Measurements from ENCODE around the gene ARHGAP44. TPM values are rescaled to one million over a fixed set of nuclear protein-coding genes. Genes with fewer than 3 reads are reported as not detected.

Gene ARHGAP44
- total RNA-seq, 1 donor from 2014 or later: 5.9 TPM

DNA sequence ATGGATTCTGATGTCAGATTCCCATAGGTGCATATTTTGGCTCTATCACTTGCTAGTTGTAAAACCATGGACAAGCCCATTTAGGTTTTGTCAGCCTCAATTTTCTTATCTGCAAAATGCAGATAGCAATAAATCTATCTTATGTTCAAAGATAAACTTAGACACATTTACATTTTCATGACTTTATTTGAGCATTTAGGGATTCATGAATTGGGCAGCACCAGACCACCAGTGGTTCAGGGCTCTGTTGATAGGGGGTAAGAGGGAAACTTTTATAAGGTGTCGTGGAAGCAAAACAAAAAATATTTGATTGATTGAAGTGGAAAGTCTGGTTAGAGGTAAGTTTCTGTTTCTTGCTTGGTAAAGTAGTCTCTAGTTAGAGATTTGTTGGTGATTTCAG, 17.3 kb downstream of the ARHGAP44 start:
- TF ChIP-seq, protein P1, sequence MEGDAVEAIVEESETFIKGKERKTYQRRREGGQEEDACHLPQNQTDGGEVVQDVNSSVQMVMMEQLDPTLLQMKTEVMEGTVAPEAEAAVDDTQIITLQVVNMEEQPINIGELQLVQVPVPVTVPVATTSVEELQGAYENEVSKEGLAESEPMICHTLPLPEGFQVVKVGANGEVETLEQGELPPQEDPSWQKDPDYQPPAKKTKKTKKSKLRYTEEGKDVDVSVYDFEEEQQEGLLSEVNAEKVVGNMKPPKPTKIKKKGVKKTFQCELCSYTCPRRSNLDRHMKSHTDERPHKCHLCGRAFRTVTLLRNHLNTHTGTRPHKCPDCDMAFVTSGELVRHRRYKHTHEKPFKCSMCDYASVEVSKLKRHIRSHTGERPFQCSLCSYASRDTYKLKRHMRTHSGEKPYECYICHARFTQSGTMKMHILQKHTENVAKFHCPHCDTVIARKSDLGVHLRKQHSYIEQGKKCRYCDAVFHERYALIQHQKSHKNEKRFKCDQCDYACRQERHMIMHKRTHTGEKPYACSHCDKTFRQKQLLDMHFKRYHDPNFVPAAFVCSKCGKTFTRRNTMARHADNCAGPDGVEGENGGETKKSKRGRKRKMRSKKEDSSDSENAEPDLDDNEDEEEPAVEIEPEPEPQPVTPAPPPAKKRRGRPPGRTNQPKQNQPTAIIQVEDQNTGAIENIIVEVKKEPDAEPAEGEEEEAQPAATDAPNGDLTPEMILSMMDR (IDR thresholded peaks at IDR 0.05; ENCODE audit: insufficient read depth, low read length, poor library complexity, severe bottlenecking): no peak
- no peak for DNase-seq (ENCODE audit: low read depth)
- no peaks in the 10 kb centered on the region for H3K36me3 ChIP-seq (ENCODE audit: control insufficient read depth, insufficient read depth, low read length)
- no peaks in the 10 kb centered on the region for H3K27me3 ChIP-seq (ENCODE audit: control insufficient read depth, insufficient read depth, low read length)
- H3K4me3 ChIP-seq (ENCODE audit: low read depth, low read length): no peak overlapping the region

DNA sequence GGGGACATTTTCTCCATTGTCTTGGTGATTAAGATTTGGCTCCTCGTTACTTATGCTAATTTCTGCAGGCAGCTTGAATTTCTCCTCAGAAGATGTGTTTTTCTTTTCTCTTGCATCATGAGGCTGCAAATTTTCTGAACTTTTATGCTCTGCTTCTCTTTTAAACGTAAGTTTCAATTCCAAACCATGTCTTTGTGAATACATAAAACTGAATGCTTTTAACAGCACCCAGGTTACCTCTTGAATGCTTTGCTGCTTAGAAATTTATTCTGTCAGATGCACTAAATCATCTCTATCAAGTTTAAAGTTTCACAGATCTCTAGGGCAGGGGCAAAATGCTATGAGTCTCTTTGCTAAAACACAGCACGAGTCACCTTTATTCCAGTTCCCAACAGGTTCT, 19.4 kb downstream of the ARHGAP44 start:
- TF ChIP-seq, protein P1 (IDR thresholded peaks at IDR 0.05; ENCODE audit: insufficient read depth, low read length, poor library complexity, severe bottlenecking): no peak
- Histone ChIP-seq H3K4me3 (ENCODE audit: low read depth, low read length) (no peak overlapping the region), H3K27me3 (ENCODE audit: control insufficient read depth, insufficient read depth, low read length) (no peaks in the 10 kb centered on the region), H3K36me3 (ENCODE audit: control insufficient read depth, insufficient read depth, low read length) (no peaks in the 10 kb centered on the region)
- DNase-seq (ENCODE audit: low read depth): no peak

DNA sequence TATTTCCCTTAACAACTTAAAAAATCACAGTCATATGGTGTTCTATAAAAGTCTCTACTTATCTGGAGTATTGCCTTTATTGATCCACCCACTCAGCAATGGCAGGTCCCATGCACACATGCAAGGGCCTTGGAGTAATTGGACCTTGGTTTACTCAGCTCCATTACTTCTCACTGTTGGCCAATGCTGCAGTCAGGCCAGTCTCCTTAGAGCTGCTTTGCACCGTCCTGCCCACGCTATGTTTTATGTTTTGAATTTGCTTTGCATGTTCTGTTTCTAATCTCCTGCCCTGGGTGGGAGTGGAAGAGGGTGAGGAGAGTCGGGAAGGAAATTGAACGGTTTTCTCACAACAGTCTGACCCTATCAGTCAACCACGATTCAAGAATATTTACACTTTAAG, 23.6 kb downstream of the ARHGAP44 start:
- TF ChIP-seq, protein P1 (IDR thresholded peaks at IDR 0.05; ENCODE audit: insufficient read depth, low read length, poor library complexity, severe bottlenecking): no peak
- no peaks in the 10 kb centered on the region for H3K27me3 ChIP-seq (ENCODE audit: control insufficient read depth, insufficient read depth, low read length)
- H3K4me3 ChIP-seq (ENCODE audit: low read depth, low read length): no peak overlapping the region
- no peaks in the 10 kb centered on the region for H3K36me3 ChIP-seq (ENCODE audit: control insufficient read depth, insufficient read depth, low read length)
- DNase-seq (ENCODE audit: low read depth): no peak

DNA sequence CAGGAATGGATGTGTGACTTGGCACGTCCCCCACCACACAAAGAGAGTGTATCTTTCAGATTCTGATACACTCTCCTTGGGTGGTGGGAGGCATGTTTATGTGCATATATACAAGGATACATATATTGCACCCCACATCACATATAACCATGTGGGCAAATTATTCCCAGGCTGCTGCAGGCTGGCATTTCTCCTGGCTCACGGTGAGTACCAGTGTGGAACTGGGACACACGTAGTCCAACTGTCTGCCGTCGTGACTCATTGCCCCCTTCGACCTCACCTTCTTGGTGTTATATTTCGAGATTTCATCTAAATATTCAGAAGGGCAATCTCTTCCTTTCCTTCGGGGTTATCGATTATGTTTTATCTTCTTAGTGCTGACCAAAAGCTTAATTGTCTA, 24.4 kb downstream of the ARHGAP44 start:
- H3K4me3 ChIP-seq (ENCODE audit: low read depth, low read length): no peak overlapping the region
- TF ChIP-seq, protein P1 (IDR thresholded peaks at IDR 0.05; ENCODE audit: insufficient read depth, low read length, poor library complexity, severe bottlenecking): no peak
- no peak for DNase-seq (ENCODE audit: low read depth)
- H3K36me3 ChIP-seq (ENCODE audit: control insufficient read depth, insufficient read depth, low read length): no peaks in the 10 kb centered on the region
- no peaks in the 10 kb centered on the region for H3K27me3 ChIP-seq (ENCODE audit: control insufficient read depth, insufficient read depth, low read length)

DNA sequence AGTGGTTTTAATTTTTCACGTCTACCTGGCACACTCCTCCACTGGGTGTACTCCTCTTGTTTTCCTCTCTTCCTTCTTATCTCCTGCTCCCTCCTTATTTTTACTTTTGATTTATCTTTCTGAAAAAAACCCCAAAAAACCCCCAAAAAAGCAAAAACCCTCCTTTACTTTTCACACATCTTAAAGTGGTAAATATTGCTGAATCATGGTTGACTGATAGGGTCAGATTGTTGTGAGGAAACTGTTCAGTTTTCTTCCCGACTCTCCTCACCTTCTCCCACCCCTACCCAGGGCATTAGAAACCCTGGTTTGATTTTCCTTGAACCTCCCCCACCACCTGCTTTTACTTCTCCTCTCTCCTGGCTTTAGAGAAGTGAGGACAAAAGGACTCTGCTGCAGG, 25.4 kb downstream of the ARHGAP44 start:
- Histone ChIP-seq H3K27me3 (ENCODE audit: control insufficient read depth, insufficient read depth, low read length) (no peaks in the 10 kb centered on the region), H3K36me3 (ENCODE audit: control insufficient read depth, insufficient read depth, low read length) (no peaks in the 10 kb centered on the region), H3K4me3 (ENCODE audit: low read depth, low read length) (no peak overlapping the region)
- TF ChIP-seq, protein P1 (IDR thresholded peaks at IDR 0.05; ENCODE audit: insufficient read depth, low read length, poor library complexity, severe bottlenecking): no peak
- no peak for DNase-seq (ENCODE audit: low read depth)

DNA sequence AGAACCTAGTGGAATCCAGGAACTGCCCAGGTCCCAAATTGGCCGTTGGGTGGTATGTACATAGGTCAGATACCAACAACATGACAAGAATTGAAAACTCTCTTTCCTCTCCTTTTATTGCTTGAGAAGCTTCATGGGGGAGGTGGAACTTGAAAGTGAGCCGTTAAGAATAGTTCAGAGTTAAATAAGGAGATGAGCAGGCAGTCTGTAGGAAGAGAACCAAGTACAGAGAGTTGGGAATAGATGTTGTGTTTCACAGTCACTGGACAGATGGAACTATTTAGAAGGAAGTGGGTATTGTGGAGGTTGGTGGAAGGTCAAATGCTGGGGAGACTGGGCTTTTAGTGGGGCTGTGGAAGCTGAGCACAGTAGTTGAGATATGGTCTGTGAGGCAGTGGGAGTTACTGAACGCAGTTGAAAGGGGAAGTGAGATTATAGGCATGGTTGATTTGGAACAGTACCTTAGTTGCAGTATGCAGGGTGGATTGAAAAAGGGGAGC, 26.4 kb downstream of the ARHGAP44 start:
- TF ChIP-seq, protein P1 (IDR thresholded peaks at IDR 0.05; ENCODE audit: insufficient read depth, low read length, poor library complexity, severe bottlenecking): no peak
- no peak for DNase-seq (ENCODE audit: low read depth)
- H3K27me3 ChIP-seq (ENCODE audit: control insufficient read depth, insufficient read depth, low read length): no peaks in the 10 kb centered on the region
- H3K36me3 ChIP-seq (ENCODE audit: control insufficient read depth, insufficient read depth, low read length): no peaks in the 10 kb centered on the region
- H3K4me3 ChIP-seq (ENCODE audit: low read depth, low read length): no peak overlapping the region
